HFFc6 (cell line): ENCODE data around the gene ADTRP. TPM values are rescaled to one million over a fixed set of nuclear protein-coding genes. Genes with fewer than 3 reads are reported as not detected.

ENCODE experiments used
- DNase-seq: peaks from one replicate; pipeline ENCODE4 v3.0.0-alpha.2; 2018
- H3K27ac Mint-ChIP-seq: 2 replicates; pipeline ENCODE4 v1.8.0; 2020; ENCODE audit warnings: mild to moderate bottlenecking, mixed read lengths
- H3K27me3 Mint-ChIP-seq: 2 replicates; pipeline ENCODE4 v1.8.0; 2021; ENCODE audit warnings: mild to moderate bottlenecking, moderate library complexity, mixed read lengths; ENCODE audit not compliant: insufficient read depth
- H3K36me3 Mint-ChIP-seq: 2 replicates; pipeline ENCODE4 v1.8.0; 2021; ENCODE audit warnings: low read depth, mixed read lengths
- H3K4me1 Mint-ChIP-seq: 2 replicates; pipeline ENCODE4 v1.8.0; 2020; ENCODE audit warnings: low read depth, mixed read lengths
- H3K4me3 Mint-ChIP-seq: 2 replicates; pipeline ENCODE4 v1.8.0; 2020; ENCODE audit warnings: mild to moderate bottlenecking, moderate library complexity, mixed read lengths
- H3K9me3 Mint-ChIP-seq: 2 replicates; pipeline ENCODE4 v1.8.0; 2020; ENCODE audit warnings: mild to moderate bottlenecking, mixed read lengths
- total RNA-seq, 6 experiments: library from RNA; stranded (reverse); fragmentation: NEBNext Ultra II Directional; extraction: Animal tissue kit (Norgen Biotek cat#: 25700); gene quantifications; 2 replicates in 1 of 6; 3 replicates in 5 of 6; pipeline ENCODE4 v1.2.3, GENCODE V29; 2021
- TF ChIP-seq, protein P1 (sequence below): fragments of 200-600 bp; sonication (generic); IDR thresholded peaks from 2 replicates; pipeline ENCODE4 v1.5.0; 2021; ENCODE audit warnings: antibody characterized with exemption, mild to moderate bottlenecking

Gene ADTRP
- total RNA-seq, 6 experiments from 2014 or later, result 0.24 to 0.99 (median 0.84) TPM

GRCh38 chr6:11769811-11770545 lies 8.6 kb downstream of the ADTRP start:
- peak overlapping the region; percentile 97 for H3K27ac Mint-ChIP-seq
- no peaks in the 10 kb centered on the region for H3K9me3 Mint-ChIP-seq
- TF ChIP-seq, protein P1, sequence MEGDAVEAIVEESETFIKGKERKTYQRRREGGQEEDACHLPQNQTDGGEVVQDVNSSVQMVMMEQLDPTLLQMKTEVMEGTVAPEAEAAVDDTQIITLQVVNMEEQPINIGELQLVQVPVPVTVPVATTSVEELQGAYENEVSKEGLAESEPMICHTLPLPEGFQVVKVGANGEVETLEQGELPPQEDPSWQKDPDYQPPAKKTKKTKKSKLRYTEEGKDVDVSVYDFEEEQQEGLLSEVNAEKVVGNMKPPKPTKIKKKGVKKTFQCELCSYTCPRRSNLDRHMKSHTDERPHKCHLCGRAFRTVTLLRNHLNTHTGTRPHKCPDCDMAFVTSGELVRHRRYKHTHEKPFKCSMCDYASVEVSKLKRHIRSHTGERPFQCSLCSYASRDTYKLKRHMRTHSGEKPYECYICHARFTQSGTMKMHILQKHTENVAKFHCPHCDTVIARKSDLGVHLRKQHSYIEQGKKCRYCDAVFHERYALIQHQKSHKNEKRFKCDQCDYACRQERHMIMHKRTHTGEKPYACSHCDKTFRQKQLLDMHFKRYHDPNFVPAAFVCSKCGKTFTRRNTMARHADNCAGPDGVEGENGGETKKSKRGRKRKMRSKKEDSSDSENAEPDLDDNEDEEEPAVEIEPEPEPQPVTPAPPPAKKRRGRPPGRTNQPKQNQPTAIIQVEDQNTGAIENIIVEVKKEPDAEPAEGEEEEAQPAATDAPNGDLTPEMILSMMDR, result no peak
- peak overlapping the region; percentile 80 for H3K4me3 Mint-ChIP-seq
- DNase-seq, result no peak
- H3K27me3 Mint-ChIP-seq, result peaks cover 9% of the 10 kb centered on the region
- peaks cover 7% of the 10 kb centered on the region for H3K36me3 Mint-ChIP-seq
- H3K4me1 Mint-ChIP-seq, result peaks cover 84% of the 10 kb centered on the region

DNA sequence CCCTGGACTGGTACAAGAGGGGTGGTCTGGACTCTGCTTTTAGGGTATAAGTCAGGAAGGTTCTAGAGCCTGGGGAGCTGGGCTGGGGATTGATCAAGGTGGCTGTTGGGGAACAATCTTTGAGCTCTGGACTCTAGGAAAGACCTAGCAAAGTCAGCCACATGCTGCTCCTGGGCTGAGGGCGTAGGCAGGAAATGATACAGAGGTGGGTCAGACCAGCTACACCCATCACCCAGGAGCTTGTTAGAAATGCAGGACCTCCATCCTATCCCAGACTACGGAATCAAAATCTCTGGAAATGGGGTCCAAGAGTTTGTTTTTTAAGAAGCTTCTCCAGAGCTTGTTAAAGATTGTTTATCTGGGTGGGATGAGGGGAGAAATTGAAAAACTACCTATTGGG lies 9.4 kb downstream of the ADTRP start:
- H3K4me1 Mint-ChIP-seq, result peaks cover 88% of the 10 kb centered on the region

DNA sequence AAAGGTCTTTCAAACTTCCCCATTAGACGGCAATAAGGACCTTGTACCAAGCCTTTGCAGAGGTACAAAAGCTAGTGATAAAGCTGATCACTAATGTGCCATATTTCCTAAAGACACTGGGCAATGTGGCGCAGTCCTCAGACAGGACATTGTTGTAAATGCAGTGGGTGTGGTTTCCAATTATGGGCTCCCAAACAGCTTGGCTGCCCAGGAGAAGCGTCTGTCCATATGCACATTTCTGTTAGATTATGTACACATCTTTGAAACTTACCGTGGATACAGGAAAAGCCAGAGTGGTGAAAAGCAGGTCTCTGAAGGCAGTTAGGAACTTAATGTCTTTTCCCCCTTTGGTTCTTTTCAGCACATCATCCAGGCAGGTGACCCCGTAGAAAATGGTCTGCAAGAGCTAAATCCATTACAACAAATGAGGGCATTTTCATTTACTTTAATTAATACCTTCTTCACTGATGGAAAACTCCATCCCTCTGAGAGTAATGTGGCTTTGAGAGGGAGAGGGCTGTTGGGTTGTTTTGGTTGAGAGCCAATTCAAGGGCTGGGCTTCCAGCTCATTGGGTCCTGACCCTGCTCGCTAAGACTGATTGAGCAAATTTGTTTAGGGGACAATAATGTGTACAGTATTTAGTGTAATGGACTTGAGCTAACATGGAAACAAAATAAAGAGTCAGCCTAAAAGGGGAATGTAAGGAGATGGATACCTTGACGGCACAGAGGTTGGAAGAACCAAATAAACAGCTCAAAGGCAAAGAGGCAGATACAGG lies 10.4 kb downstream of the ADTRP start:
- peaks cover 7% of the 10 kb centered on the region for H3K36me3 Mint-ChIP-seq
- H3K27me3 Mint-ChIP-seq, result peaks cover 9% of the 10 kb centered on the region
- peaks cover 91% of the 10 kb centered on the region for H3K4me1 Mint-ChIP-seq
- H3K9me3 Mint-ChIP-seq, result no peaks in the 10 kb centered on the region
- no peak for DNase-seq
- H3K4me3 Mint-ChIP-seq, result peak overlapping the region; percentile 16; the same call in 1 of the 2 replicates
- TF ChIP-seq, protein P1, result no peak
- H3K27ac Mint-ChIP-seq, result peak overlapping the region; percentile 87

More for the DNA sequence above, 9.4 kb downstream of the ADTRP start:
- Mint-ChIP-seq H3K27me3 (peaks cover 9% of the 10 kb centered on the region), H3K4me3 (peak overlapping the region; percentile 50; the same call in 1 of the 2 replicates), H3K9me3 (no peaks in the 10 kb centered on the region), H3K27ac (peak overlapping the region; percentile 87), H3K36me3 (peaks cover 7% of the 10 kb centered on the region)
- TF ChIP-seq, protein P1, result no peak
- DNase-seq, result no peak

DNA sequence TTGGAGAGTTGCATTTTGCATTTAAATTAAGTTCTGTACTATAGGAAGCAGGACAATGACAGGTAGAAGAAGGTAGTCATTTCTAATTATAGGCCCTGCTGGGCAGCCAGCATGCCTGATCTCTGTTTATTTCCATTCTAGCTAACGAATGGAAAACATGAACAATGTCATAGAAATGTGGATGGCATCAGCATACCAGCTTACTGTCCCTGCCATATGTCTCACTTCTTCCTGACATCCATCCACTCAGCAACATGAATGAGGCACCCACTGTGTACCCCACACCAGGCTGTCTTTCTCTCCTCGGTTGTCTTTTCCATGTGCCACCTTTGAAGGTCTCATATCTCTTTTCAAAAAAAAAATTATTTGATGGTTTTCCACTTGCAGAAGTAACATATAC lies 11.1 kb downstream of the ADTRP start:
- Mint-ChIP-seq H3K36me3 (no peaks in the 10 kb centered on the region), H3K9me3 (no peaks in the 10 kb centered on the region), H3K27me3 (peaks cover 5% of the 10 kb centered on the region), H3K27ac (peak overlapping the region; percentile 86), H3K4me1 (peaks cover 91% of the 10 kb centered on the region), H3K4me3 (no peak overlapping the region)
- no peak for DNase-seq
- TF ChIP-seq, protein P1, result no peak

DNA sequence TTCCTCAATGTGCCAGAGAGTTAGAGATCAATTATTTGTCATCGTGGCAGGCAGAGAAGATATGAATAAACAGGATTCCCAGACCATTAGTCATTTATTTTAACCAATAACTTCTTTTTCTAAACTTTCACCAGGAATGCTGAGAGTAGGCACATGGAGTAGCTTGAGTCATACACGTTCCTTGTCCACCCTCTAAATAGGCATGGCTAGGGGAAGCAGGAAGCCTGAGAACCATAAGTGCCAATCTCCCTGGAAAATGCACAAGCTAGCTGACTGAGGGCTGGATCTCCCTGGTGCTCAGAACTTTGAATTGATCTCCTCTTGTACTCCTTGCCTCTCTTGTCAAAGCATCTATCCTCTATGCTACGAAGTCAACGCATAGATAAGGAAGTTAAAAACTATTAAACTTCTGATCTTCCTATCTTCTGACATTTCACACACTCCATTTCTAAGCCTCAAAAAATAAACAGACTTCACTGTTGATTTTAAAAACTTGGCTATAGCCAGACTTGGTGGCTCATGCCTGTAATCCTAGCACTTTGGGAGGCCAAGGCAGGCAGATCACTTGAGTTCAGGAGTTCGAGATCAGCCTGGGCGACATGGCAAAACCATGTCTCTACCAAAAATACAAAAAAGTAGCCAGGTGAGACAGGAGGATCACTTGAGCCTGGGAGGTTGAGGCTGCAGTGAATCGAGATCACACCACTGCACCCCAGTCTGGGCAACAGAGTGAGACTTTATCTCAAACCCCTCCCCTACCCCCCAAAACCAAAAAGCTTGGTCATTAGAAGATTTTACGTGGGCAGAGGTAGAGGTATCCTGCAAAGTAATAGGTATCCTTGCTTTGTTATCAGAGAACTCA lies 11.8 kb downstream of the ADTRP start:
- Mint-ChIP-seq H3K27me3 (peaks cover 4% of the 10 kb centered on the region; the same call in 1 of the 2 replicates), H3K4me1 (peaks cover 91% of the 10 kb centered on the region), H3K9me3 (no peaks in the 10 kb centered on the region), H3K36me3 (no peaks in the 10 kb centered on the region), H3K27ac (peak overlapping the region; percentile 86), H3K4me3 (peak overlapping the region; percentile 18)
- peak; percentile 96 for DNase-seq
- TF ChIP-seq, protein P1, result no peak
